ENCODE results near the gene TCF7L2. TPM values are rescaled to one million over a fixed set of nuclear protein-coding genes. Genes with fewer than 3 reads are reported as not detected.

The TCF7L2 gene
- total RNA-seq, 1 experiment from 2014 or later: 45.2 TPM

- ChIA-PET CTCF (no interaction called here), POLR2A (no interaction called here)
- H3K36me3 ChIP-seq (ENCODE audit: control insufficient read depth, insufficient read depth, low read length): no peaks in the 10 kb centered on the region
- intact Hi-C loops (cut with micrococcal nuclease; ENCODE audit: unreplicated experiment): no loop called here
- H3K4me3 ChIP-seq (ENCODE audit: low read depth in 2 of 2, low read length in 2 of 2): no peak overlapping the region
- no peak for TF ChIP-seq TCF7L2 (IDR thresholded peaks at IDR 0.05; ENCODE audit: low read depth, low read length)
- TF ChIP-seq SIN3A (IDR thresholded peaks at IDR 0.05; ENCODE audit: borderline replicate concordance, insufficient read depth, low read depth, low read length): no peak
- TF ChIP-seq CTCF (IDR thresholded peaks at IDR 0.05): no peak
- TF ChIP-seq POLR2AphosphoS5 (IDR thresholded peaks at IDR 0.05; ENCODE audit: low read depth, low read length): no peak
- TF ChIP-seq REST (IDR thresholded peaks at IDR 0.05; ENCODE audit: insufficient read depth in 1 of 2, low read depth in 2 of 2, low read length in 1 of 2): no peak
- DNase-seq (ENCODE audit: low read depth, low spot score) (no peak), ATAC-seq (no peak)
- H3K27me3 ChIP-seq (ENCODE audit: control insufficient read depth, insufficient read depth, low read length): no peaks in the 10 kb centered on the region
- peak overlapping the region; percentile 24; the same call in 1 of the 2 replicates for H3K27ac ChIP-seq (ENCODE audit: low read length)
- H3K9me3 ChIP-seq (ENCODE audit: control insufficient read depth, insufficient read depth, low read depth, low read length): no peaks in the 10 kb centered on the region
- BruUV-seq (replicated peaks): no TSS peak
- in situ Hi-C loops (cut with HindIII; ENCODE audit: low pct_unique_long_range_greater_than_20kb, low sequenced_read_pairs): no loop called here
- H3K4me1 ChIP-seq (ENCODE audit: control insufficient read depth, insufficient read depth, low read length): peaks cover 85% of the 10 kb centered on the region
Observed at GRCh38 chr10:113018034-113018433, 68.0 kb downstream of the TCF7L2 start.

- H3K9me3 ChIP-seq (ENCODE audit: control insufficient read depth, insufficient read depth, low read depth, low read length): no peaks in the 10 kb centered on the region
- CTCF ChIA-PET: no interaction called here
- H3K4me1 ChIP-seq (ENCODE audit: control insufficient read depth, insufficient read depth, low read length): peaks cover 85% of the 10 kb centered on the region
- TF ChIP-seq REST (IDR thresholded peaks at IDR 0.05; ENCODE audit: insufficient read depth in 1 of 2, low read depth in 2 of 2, low read length in 1 of 2): no peak
- TF ChIP-seq POLR2AphosphoS5 (IDR thresholded peaks at IDR 0.05; ENCODE audit: low read depth, low read length): no peak
- TF ChIP-seq TCF7L2 (IDR thresholded peaks at IDR 0.05; ENCODE audit: low read depth, low read length): no peak
- TF ChIP-seq SIN3A (IDR thresholded peaks at IDR 0.05; ENCODE audit: borderline replicate concordance, insufficient read depth, low read depth, low read length): no peak
- TF ChIP-seq CTCF (IDR thresholded peaks at IDR 0.05): no peak
- POLR2A ChIA-PET: interaction anchor here (0.7 kb wide), 1 partner anchor 477 kb away, joined by 3 read pairs; no protein-coding TSS in a partner anchor
- H3K36me3 ChIP-seq (ENCODE audit: control insufficient read depth, insufficient read depth, low read length): no peaks in the 10 kb centered on the region
- in situ Hi-C loops (cut with HindIII; ENCODE audit: low pct_unique_long_range_greater_than_20kb, low sequenced_read_pairs) (no loop called here), intact Hi-C loops (cut with micrococcal nuclease; ENCODE audit: unreplicated experiment) (no loop called here)
- no peak for ATAC-seq
- H3K27ac ChIP-seq (ENCODE audit: low read length): peak overlapping the region; percentile 70
- no peak for DNase-seq (ENCODE audit: low read depth, low spot score)
- H3K27me3 ChIP-seq (ENCODE audit: control insufficient read depth, insufficient read depth, low read length): no peaks in the 10 kb centered on the region
- no TSS peak for BruUV-seq (replicated peaks)
- no peak overlapping the region for H3K4me3 ChIP-seq (ENCODE audit: low read depth in 2 of 2, low read length in 2 of 2)
Observed at GRCh38 chr10:113019096-113019495, 69.0 kb downstream of the TCF7L2 start.
